T-helper 1 cell treated with Interleukin-12 subunit alpha and Interleukin-12 subunit beta and Interleukin-4 antibody, amounts not matched to agents 30 μg/mL and 1 μg/mL, for 36 hours (primary cell): ENCODE measurements around the gene CEBPB.

Experiments
- H3K27ac Mint-ChIP-seq: one replicate; pipeline ENCODE4 v1.8.0; 2021; ENCODE audit warnings: mild to moderate bottlenecking, mixed read lengths
- H3K27me3 Mint-ChIP-seq: one replicate; pipeline ENCODE4 v1.8.0; 2021; ENCODE audit warnings: low read depth, mixed read lengths
- H3K36me3 Mint-ChIP-seq: one replicate; pipeline ENCODE4 v1.8.0; 2021; ENCODE audit warnings: low read depth, mixed read lengths
- H3K4me1 Mint-ChIP-seq: one replicate; pipeline ENCODE4 v1.8.0; 2021; ENCODE audit warnings: low read depth, mixed read lengths
- H3K4me3 Mint-ChIP-seq: one replicate; pipeline ENCODE4 v1.8.0; 2021; ENCODE audit warnings: mild to moderate bottlenecking, moderate library complexity, mixed read lengths
- H3K9me3 Mint-ChIP-seq: one replicate; pipeline ENCODE4 v1.8.0; 2021; ENCODE audit warnings: mixed read lengths

Gene CEBPB

DNA sequence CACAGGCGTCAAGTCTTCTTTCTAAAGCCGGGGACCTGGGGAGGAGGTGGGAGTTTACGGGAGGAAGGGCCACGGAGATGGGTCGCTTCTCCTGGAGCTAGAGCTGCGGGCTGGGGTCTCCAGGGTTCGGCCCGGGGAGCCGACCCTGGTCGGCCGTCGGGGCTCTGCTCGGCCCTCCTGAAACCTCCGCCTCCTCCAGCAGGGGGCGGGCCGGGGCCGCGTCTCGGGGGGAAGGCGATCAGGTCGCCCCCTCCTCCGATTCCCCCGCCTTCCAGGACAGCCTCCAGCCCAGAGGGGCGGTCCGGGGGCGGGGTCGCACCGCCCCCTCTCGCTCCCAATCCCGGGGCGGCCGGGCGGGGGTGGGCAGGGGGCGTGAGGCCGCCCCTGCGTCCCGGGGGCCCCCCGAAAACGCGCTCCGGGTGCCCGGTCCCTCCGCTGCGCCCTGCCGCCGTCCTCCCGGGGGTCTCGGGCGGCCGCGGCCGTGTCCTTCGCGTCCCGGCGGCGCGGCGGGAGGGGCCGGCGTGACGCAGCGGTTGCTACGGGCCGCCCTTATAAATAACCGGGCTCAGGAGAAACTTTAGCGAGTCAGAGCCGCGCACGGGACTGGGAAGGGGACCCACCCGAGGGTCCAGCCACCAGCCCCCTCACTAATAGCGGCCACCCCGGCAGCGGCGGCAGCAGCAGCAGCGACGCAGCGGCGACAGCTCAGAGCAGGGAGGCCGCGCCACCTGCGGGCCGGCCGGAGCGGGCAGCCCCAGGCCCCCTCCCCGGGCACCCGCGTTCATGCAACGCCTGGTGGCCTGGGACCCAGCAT lies at the start of gene CEBPB:
Gene CEBPB (plus strand): TSS at position 580 of the 814 bp plus-strand sequence. CDS start 204 bp downstream, at position 784.
- Mint-ChIP-seq H3K27me3 (peaks cover 10% of the 10 kb centered on the region), H3K27ac (peak within 1 kb of the TSS; percentile 78), H3K9me3 (no peaks in the 10 kb centered on the region), H3K4me3 (peak within 1 kb of the TSS; percentile 81), H3K4me1 (peaks cover 29% of the 10 kb centered on the region), H3K36me3 (peaks cover 17% of the 10 kb centered on the region)

DNA sequence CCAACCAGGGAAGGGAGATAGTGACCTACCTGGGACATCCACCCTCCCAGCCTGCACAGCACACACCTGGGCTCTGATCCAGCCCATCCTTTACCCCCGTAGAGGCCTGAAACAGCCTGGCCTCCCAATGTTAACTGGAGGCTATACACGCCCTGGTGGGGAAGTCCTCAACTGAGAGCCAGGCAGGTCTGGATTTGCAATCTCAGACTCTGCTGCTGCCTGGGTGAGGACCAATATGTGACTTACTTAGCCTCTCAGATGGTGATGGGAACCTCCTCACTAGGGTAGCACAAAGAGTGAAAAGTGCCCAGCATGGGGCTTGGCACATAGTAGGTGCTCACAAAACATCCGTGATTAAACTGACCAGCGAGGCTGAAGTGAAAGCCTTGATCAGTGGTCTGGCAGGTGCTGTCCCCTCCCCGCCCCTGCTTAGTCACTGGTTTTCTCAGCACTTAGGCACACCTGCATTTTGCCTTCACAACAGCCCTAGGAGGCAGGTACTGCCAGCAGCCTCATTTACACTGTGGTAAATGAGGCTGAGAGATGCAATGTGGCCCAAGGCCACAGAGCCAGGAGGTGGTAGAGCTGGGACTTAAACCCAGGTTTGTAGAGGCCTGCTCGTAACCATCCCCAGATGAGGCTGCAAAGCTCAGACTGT lies 49.5 kb upstream of the CEBPB start:
- H3K27ac Mint-ChIP-seq = no peak overlapping the region
- peaks cover 31% of the 10 kb centered on the region for H3K36me3 Mint-ChIP-seq
- no peaks in the 10 kb centered on the region for H3K9me3 Mint-ChIP-seq
- H3K4me3 Mint-ChIP-seq = no peak overlapping the region
- peaks cover 22% of the 10 kb centered on the region for H3K4me1 Mint-ChIP-seq
- H3K27me3 Mint-ChIP-seq = no peaks in the 10 kb centered on the region

DNA sequence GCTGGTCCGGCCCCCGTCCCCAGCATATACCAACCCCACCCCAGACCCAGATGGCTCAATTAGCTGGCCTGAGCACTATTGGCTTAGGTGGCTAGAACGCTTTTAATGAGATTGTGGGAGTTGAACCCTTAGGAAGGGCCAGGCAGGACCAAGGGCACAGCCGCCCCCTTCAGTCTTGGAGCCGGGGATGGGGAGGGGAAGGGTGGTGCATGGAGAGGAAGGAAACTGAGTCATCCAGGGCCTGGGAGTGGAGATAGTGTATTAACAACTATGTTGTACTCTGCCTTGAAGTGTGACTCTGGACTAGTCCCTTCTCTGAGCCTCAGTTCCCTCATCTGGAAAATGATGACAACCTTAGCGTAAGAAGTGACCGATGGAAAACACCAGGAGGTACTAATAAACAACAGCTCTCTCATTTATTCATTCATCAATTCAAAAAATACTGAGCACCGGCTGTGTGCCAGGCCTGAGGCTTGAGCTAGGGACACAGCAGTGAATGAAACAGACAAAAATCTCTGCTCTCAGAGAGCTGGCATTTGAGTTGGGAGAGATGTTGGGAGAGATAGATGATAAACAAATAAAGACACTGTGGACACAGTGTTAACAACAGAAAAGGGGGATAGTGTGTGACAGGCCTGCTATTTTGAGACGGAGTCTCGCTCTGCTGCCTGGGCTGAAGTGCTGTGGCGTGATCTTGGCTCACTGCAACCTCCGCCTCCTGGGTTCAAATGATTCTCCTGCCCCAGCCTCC lies 48.6 kb upstream of the CEBPB start:
- peaks cover 30% of the 10 kb centered on the region for H3K4me1 Mint-ChIP-seq
- peaks cover 33% of the 10 kb centered on the region for H3K36me3 Mint-ChIP-seq
- H3K27me3 Mint-ChIP-seq = no peaks in the 10 kb centered on the region
- H3K4me3 Mint-ChIP-seq = no peak overlapping the region
- no peaks in the 10 kb centered on the region for H3K9me3 Mint-ChIP-seq
- H3K27ac Mint-ChIP-seq = peak overlapping the region; percentile 66

DNA sequence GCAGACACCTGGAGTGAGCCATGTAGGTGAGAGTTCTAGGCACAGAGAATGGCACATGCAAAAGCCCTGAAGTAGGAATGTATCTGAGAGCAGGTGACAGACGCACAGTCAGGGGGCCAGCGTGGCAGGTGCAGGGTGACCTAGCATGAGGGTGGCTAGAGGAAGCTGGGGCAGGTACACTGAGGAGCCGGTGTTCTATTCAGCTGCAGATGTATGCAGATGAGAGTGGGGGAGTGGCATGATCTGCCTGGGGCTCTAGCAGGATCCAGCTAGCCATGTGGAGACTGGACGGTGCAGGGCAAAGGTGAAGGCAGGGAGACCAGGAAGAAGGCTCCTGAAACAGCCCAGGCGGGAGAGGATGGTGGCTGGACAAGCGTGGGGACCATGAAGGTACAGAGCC lies 47.8 kb upstream of the CEBPB start:
- Mint-ChIP-seq H3K27ac (peak overlapping the region; percentile 7), H3K4me3 (no peak overlapping the region), H3K36me3 (peaks cover 35% of the 10 kb centered on the region), H3K4me1 (peaks cover 38% of the 10 kb centered on the region), H3K9me3 (no peaks in the 10 kb centered on the region), H3K27me3 (no peaks in the 10 kb centered on the region)

DNA sequence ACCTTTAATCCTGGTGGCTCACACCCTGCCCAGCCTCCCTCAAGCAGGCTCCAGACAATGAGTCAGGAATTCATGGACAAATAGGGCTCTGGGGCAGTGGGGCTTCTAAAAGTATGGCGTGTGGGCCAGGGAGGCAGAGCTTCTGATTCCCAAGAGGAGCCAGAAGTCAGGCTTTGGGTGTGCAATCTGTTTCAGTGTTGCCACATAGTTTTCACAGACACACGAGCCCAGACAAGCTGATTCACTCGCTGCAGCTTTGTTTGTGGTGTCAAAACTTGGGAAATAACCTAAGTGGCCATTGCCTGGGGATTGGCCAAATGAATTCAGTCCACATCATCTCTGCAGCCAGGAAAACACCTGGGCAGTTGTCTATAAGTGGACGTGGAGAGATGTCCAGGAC lies 46.3 kb upstream of the CEBPB start:
- Mint-ChIP-seq H3K4me1 (peaks cover 48% of the 10 kb centered on the region), H3K27ac (no peak overlapping the region)

DNA sequence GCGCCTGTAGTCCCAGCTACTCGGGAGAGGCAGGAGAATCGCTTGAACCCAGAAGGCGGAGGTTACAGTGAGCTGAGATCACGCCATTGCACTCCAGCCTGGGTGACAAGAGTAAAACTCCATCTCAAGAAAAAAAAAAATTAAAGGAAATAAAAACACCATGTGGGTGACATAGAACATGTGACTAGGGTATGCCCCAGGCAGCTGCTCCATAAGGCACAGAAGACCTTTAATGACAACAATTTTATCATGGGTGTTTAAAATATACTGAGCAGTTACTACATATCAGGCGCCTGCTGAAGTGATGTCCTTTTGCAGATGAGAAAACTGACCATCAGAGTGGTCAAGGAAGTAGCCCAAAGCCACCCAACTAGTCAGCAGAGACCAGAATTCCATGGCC lies 45.1 kb upstream of the CEBPB start:
- H3K27me3 Mint-ChIP-seq = no peaks in the 10 kb centered on the region
- H3K4me3 Mint-ChIP-seq = no peak overlapping the region
- H3K4me1 Mint-ChIP-seq = peaks cover 53% of the 10 kb centered on the region
- peaks cover 37% of the 10 kb centered on the region for H3K36me3 Mint-ChIP-seq
- no peaks in the 10 kb centered on the region for H3K9me3 Mint-ChIP-seq
- peak overlapping the region; percentile 36 for H3K27ac Mint-ChIP-seq

More for the DNA sequence above, 46.3 kb upstream of the CEBPB start:
- Mint-ChIP-seq H3K4me3 (no peak overlapping the region), H3K27me3 (no peaks in the 10 kb centered on the region), H3K9me3 (no peaks in the 10 kb centered on the region), H3K36me3 (peaks cover 39% of the 10 kb centered on the region)

GRCh38 chr20:50146214-50146613 lies 44.4 kb upstream of the CEBPB start:
- H3K27ac Mint-ChIP-seq = peak overlapping the region; percentile 96
- H3K27me3 Mint-ChIP-seq = no peaks in the 10 kb centered on the region
- no peaks in the 10 kb centered on the region for H3K9me3 Mint-ChIP-seq
- H3K4me3 Mint-ChIP-seq = peak overlapping the region; percentile 77
- H3K4me1 Mint-ChIP-seq = peaks cover 57% of the 10 kb centered on the region
- peaks cover 37% of the 10 kb centered on the region for H3K36me3 Mint-ChIP-seq

- peak overlapping the region; percentile 96 for H3K27ac Mint-ChIP-seq
- H3K36me3 Mint-ChIP-seq = peaks cover 35% of the 10 kb centered on the region
- H3K9me3 Mint-ChIP-seq = no peaks in the 10 kb centered on the region
- no peaks in the 10 kb centered on the region for H3K27me3 Mint-ChIP-seq
- peaks cover 61% of the 10 kb centered on the region for H3K4me1 Mint-ChIP-seq
- H3K4me3 Mint-ChIP-seq = peak overlapping the region; percentile 77
These were observed 43.6 kb upstream of the CEBPB start for GRCh38 chr20:50146732-50147662.

DNA sequence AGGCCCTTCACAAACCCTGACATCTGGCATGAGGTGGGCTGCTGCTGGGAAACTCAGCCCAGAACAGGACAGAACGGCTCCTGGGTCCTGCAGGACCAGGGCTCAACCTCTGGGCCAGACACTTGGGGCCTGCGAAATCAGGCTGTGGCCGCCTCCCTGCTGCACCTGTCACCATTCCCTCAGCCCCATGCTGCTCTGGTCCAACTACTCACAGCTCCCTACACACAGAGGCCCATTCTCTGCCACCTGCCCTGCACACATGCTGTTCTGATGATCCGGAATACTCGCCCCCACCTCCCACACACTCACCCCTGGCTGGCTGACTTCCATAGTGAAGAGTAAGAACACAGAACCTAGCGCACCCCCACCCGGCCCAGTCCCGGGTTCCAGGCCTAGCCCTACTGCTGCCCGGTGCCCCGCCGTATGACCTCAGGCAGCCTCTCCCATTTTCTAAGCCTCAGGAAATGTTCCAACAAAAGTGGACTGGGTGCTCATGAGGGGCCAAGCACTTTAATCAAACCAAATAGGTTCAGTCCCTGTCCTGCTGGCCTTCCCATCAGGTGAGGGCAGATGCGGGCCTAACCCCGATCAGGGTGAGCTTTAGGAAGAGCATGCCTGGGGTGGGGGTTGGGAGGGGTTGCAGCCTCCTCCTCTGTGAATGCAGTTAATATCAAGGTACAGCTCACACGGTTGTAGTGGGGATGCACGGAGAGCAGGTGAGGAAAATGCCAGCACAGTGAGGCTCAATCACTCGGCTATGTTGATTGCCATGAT lies 41.0 kb upstream of the CEBPB start:
- Mint-ChIP-seq H3K36me3 (peaks cover 28% of the 10 kb centered on the region), H3K9me3 (no peaks in the 10 kb centered on the region), H3K4me3 (no peak overlapping the region), H3K27me3 (no peaks in the 10 kb centered on the region), H3K4me1 (peaks cover 67% of the 10 kb centered on the region), H3K27ac (peak overlapping the region; percentile 74)

- H3K27me3 Mint-ChIP-seq = no peaks in the 10 kb centered on the region
These were observed 39.4 kb upstream of the CEBPB start for GRCh38 chr20:50151034-50151743.

DNA sequence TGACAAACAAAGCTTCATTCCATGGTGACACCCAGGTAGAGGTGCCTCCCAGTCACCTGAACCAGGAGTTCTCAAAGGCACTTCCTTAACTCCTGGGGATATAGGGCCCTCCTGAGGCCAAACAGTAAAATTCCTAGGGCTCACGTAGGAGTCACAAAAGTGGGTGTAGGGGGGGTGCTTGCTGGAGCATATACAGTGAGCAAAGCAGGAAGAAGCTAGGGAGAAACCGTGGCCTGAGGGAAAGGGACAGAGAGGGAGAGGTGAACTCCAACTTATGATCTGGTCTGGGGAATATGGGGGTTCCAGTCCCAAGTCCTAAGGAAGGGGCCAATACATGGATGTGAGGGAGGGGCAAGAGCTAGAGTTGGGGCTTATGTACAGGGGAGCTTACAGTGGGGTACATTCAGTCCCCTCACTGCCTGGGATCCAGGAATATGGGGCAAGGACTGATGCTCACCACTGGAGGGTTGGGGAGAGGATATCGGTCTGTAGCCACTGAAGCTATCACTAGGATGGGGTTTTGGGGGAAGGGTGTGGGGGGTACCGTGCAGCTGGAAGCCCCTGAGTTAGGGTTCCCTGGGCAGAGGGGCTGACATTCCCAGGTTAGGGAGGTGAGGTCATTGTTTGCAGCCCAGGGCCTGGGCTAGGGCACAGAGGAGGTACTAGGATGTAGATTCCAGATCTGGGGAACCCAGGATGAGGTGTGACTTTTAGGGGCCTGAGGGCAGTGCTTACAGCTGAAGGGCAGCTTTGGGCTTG lies 38.1 kb upstream of the CEBPB start:
- Mint-ChIP-seq H3K27me3 (no peaks in the 10 kb centered on the region), H3K27ac (peak overlapping the region; percentile 84), H3K36me3 (peaks cover 20% of the 10 kb centered on the region), H3K9me3 (no peaks in the 10 kb centered on the region), H3K4me1 (peaks cover 50% of the 10 kb centered on the region), H3K4me3 (peak overlapping the region; percentile 87)

More at GRCh38 chr20:50151034-50151743, 39.4 kb upstream of the CEBPB start:
- peaks cover 26% of the 10 kb centered on the region for H3K36me3 Mint-ChIP-seq
- no peaks in the 10 kb centered on the region for H3K9me3 Mint-ChIP-seq
- peak overlapping the region; percentile 87 for H3K4me3 Mint-ChIP-seq
- peak overlapping the region; percentile 81 for H3K27ac Mint-ChIP-seq
- H3K4me1 Mint-ChIP-seq = peaks cover 63% of the 10 kb centered on the region

DNA sequence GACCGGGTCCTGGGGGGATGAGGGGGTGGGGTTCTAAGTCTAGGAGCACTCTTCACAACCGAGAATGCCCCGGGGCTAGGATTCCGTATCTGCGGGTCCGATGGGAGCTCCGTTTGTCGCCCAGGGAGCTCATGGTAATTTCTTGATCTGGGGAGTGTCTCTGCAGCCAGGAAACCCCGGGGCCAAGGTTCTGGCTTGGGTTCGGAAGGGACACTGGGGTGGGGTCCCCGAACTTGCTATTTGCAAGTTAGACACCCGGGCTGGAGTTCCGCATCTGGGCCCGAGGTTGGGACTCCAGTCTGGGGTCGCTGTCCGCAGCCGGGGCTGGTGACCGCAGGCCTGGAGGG lies 37.5 kb upstream of the CEBPB start:
- Mint-ChIP-seq H3K27me3 (no peaks in the 10 kb centered on the region), H3K4me1 (peaks cover 45% of the 10 kb centered on the region), H3K36me3 (peaks cover 17% of the 10 kb centered on the region), H3K4me3 (peak overlapping the region; percentile 87), H3K27ac (peak overlapping the region; percentile 84), H3K9me3 (no peaks in the 10 kb centered on the region)
